GM12878 (cell line): ENCODE measurements around the gene TMEM109. TPM values are rescaled to one million over a fixed set of nuclear protein-coding genes. Genes with fewer than 3 reads are reported as not detected.

Source experiments
- E2F8 ChIP-seq: fragments of 450-650 bp; IDR thresholded peaks from 2 replicates; pipeline ENCODE4 v1.6.1; 2018; ENCODE audit warnings: mild to moderate bottlenecking, low read depth, moderate library complexity; ENCODE audit not compliant: partially characterized antibody
- NFYA ChIP-seq: IDR thresholded peaks from 2 replicates; pipeline ENCODE4 v1.6.1; 2011; ENCODE audit warnings: low read depth, mild to moderate bottlenecking, low read length, improper control_type of control experiment, borderline replicate concordance
- RBBP5 ChIP-seq: fragments of 200-600 bp; sonication (generic); conservative IDR thresholded peaks from 2 replicates; pipeline ENCODE4 v1.6.1; 2016
- USF1 ChIP-seq: IDR thresholded peaks from 2 replicates; pipeline ENCODE4 v1.6.1; 2011; ENCODE audit warnings: borderline replicate concordance, low read depth, mild to moderate bottlenecking, moderate library complexity, mixed read lengths, low read length; ENCODE audit not compliant: insufficient read depth; ENCODE audit errors: extremely low read length
- ZNF217 ChIP-seq: fragments of 450-650 bp; IDR thresholded peaks from 2 replicates; pipeline ENCODE4 v1.6.1; 2017; ENCODE audit warnings: antibody characterized with exemption, mild to moderate bottlenecking
- polyA plus RNA-seq, 11 experiments: library from polyadenylated mRNA; depleted of rRNA in 4 of 11; unstranded in 6 of 11; stranded (reverse) in 5 of 11; fragments of >200 nt; fragmentation: Nextera tagmentation in 4 of 11; fragmentation: Illumina TruSeq in 1 of 11; extraction: Ambion mirVana in 4 of 11; extraction: Trizol in 1 of 11; gene quantifications; 1 replicate in 1 of 11; 2 replicates in 10 of 11; pipeline versions ENCODE4 v1.2.1 to v1.2.3, GENCODE V29; 2011 to 2016; ENCODE audit warnings: inconsistent platforms in 2 of 11, missing spikeins in 2 of 11, low read depth in 1 of 11
- total RNA-seq, 4 experiments: library from RNA; depleted of rRNA in 3 of 4; stranded (reverse); fragments of >200 nt in 3 of 4; fragmentation: Illumina TruSeq in 1 of 4; extraction: Trizol in 1 of 4; gene quantifications; 2 replicates each; pipeline versions ENCODE4 v1.2.1 to v1.2.3, GENCODE V29; 2013 to 2021
- TF ChIP-seq, protein P1 (sequence below): fragments of 450-650 bp; IDR thresholded peaks from 2 replicates; pipeline ENCODE4 v1.6.1; 2016; ENCODE audit warnings: mild to moderate bottlenecking

Gene TMEM109
- total and polyA plus RNA-seq, 10 of the 15 experiments (the other 5 are each of a cell fraction or from before 2014, with no cell fraction given): 21.9 to 199 (median 85.2) TPM

DNA sequence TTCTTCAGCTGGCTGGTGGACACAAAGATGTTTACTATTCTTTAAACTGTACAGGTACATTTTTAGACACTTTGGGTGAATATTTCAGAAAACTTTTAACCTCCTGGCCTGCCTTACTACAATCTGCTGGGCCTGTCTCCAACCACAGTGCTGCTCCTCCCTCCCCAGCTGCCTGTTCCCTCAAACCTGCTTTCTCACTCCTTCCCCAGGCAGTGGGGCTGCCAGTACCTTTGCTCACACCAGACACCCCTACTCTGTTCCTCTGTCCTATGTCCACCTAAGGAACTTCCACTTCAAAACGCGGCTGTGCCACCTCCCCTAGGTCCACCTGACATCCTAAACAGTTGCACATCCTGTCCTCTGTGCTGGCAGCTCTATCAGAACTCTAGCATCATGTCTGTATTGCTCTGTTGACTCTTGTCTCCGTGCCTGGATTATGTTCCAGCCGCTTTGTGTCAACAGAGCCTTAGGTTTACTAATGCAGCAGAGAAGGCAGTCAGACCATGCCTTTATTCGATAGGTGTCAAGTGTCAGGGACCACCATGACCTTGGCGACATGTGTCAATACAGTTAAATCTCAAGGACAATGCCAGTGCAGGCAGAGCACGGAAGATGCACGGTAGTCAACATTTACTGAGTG is 33.2 kb upstream of the TMEM109 start (continued):
- no peak for TF ChIP-seq RBBP5
- no peak for TF ChIP-seq ZNF217
- no peak for TF ChIP-seq NFYA
- no peak for TF ChIP-seq USF1
- TF ChIP-seq E2F8: no peak
- TF ChIP-seq, protein P1, sequence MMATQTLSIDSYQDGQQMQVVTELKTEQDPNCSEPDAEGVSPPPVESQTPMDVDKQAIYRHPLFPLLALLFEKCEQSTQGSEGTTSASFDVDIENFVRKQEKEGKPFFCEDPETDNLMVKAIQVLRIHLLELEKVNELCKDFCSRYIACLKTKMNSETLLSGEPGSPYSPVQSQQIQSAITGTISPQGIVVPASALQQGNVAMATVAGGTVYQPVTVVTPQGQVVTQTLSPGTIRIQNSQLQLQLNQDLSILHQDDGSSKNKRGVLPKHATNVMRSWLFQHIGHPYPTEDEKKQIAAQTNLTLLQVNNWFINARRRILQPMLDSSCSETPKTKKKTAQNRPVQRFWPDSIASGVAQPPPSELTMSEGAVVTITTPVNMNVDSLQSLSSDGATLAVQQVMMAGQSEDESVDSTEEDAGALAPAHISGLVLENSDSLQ: no peak
